ENCODE results near the gene XXYLT1.

DNA sequence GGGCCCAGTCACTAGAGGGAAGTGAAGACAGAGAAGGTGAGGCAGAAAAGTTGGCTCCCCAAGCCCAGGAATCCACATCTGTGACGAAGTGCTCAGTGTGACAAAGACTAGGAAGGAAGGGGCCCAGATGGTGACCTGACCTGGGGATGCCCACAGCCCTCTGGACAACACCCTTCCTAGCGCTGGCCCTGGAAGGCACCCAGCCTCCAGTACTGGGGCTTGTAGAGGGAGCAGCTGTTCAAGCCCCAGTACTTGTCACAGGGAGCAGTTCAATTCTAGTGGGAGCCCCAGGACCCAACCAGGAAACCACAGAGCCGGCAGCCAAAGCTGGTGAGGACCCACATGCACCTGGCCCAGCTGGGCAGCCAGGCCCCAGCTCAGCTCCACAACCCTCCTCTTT is 190.8 kb downstream of the XXYLT1 start:
- TF ChIP-seq POLR2A (IDR thresholded peaks at IDR 0.05): no peak
- TF ChIP-seq, protein P1, sequence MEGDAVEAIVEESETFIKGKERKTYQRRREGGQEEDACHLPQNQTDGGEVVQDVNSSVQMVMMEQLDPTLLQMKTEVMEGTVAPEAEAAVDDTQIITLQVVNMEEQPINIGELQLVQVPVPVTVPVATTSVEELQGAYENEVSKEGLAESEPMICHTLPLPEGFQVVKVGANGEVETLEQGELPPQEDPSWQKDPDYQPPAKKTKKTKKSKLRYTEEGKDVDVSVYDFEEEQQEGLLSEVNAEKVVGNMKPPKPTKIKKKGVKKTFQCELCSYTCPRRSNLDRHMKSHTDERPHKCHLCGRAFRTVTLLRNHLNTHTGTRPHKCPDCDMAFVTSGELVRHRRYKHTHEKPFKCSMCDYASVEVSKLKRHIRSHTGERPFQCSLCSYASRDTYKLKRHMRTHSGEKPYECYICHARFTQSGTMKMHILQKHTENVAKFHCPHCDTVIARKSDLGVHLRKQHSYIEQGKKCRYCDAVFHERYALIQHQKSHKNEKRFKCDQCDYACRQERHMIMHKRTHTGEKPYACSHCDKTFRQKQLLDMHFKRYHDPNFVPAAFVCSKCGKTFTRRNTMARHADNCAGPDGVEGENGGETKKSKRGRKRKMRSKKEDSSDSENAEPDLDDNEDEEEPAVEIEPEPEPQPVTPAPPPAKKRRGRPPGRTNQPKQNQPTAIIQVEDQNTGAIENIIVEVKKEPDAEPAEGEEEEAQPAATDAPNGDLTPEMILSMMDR (IDR thresholded peaks at IDR 0.05): no peak

Measured in adrenal gland (tissue), 5 donors.